CMK (cell line): ENCODE measurements around the gene ST3GAL2.

ENCODE experiments used
- DNase-seq: peaks from one replicate; pipeline ENCODE4 v3.0.0-alpha.2; 2010; ENCODE audit warnings: low read depth

ST3GAL2 gene

GRCh38 chr16:70438969-70439862 lies at the start of gene ST3GAL2:
Gene ST3GAL2, minus strand, starts transcription at chr16:70439100. Its CDS starts 40,570 bp downstream, at chr16:70398530.
- DNase-seq = peak; percentile 86

GRCh38 chr16:70484867-70485266 lies 46.0 kb upstream of the ST3GAL2 start:
- no peak for DNase-seq

- no peak for DNase-seq
Observed at GRCh38 chr16:70483426-70483825, 44.5 kb upstream of the ST3GAL2 start.

- DNase-seq = no peak
Observed at GRCh38 chr16:70482624-70483023, 43.7 kb upstream of the ST3GAL2 start.

GRCh38 chr16:70481929-70482536 lies 43.1 kb upstream of the ST3GAL2 start:
- DNase-seq = no peak

- DNase-seq = no peak
Observed at GRCh38 chr16:70480127-70481105, 41.5 kb upstream of the ST3GAL2 start.

- DNase-seq = no peak
Observed at GRCh38 chr16:70478912-70479341, 40.0 kb upstream of the ST3GAL2 start.

GRCh38 chr16:70478169-70478568 lies 39.3 kb upstream of the ST3GAL2 start:
- DNase-seq = no peak

GRCh38 chr16:70476272-70477020 lies 37.5 kb upstream of the ST3GAL2 start:
- DNase-seq = no peak

- no peak for DNase-seq
Observed at GRCh38 chr16:70475054-70475871, 36.4 kb upstream of the ST3GAL2 start.

- no peak for DNase-seq
Observed at GRCh38 chr16:70474320-70475053, 35.6 kb upstream of the ST3GAL2 start.

GRCh38 chr16:70473446-70474319 lies 34.8 kb upstream of the ST3GAL2 start:
- DNase-seq = no peak

GRCh38 chr16:70472786-70473433 lies 34.0 kb upstream of the ST3GAL2 start:
- no peak for DNase-seq

GRCh38 chr16:70470927-70471341 lies 32.0 kb upstream of the ST3GAL2 start:
- DNase-seq = no peak

GRCh38 chr16:70470141-70470926 lies 31.4 kb upstream of the ST3GAL2 start:
- DNase-seq = no peak

- DNase-seq = no peak
Observed at GRCh38 chr16:70468776-70469525, 30.1 kb upstream of the ST3GAL2 start.

GRCh38 chr16:70467608-70468007 lies 28.7 kb upstream of the ST3GAL2 start:
- DNase-seq = no peak
